ENCODE results near the gene ZNF569. TPM values are rescaled to one million over a fixed set of nuclear protein-coding genes. Genes with fewer than 3 reads are reported as not detected.
"Not testable (repeated sequence)": the region's sequence is repeated elsewhere in the genome, so short reads cannot be mapped to it uniquely, and the experiment has no call there.

ZNF569 gene
- total RNA-seq, 2 experiments from 2014 or later = 7.5 to 11.3 TPM

DNA sequence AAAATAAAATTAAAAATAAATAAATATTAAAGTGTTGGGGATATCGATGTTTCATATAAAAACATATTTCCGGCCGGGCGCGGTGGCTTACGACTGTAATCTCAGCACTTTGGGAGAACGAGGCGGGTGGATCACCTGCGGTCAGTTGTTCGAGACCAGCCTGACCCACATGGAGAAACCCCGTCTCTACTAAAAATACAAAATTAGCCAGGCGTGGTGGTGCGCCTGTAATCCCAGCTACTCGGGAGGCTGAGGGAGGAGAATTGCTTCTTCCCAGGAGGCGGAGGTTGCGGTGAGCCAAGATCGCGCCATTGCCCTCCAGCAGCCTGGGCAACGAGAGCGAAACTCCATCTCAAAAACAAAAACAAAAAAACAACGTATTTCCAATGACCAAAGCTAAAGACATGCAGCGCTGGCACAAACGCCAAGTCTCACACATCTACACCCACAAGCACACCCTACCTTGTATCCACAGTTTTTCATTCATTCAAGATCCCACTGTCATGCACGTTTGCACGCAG is 907 bp downstream of the ZNF569 start:
- ChIA-PET CTCF (no interaction called here), POLR2A (interaction anchor here (0.9 to 2.4 kb wide), 9 partner anchors 9 to 627 kb away, joined by 3 to 11 read pairs (median 4); partner anchors contain the start of genes ZNF527, ZNF540, ZNF571 and ZNF793)

DNA sequence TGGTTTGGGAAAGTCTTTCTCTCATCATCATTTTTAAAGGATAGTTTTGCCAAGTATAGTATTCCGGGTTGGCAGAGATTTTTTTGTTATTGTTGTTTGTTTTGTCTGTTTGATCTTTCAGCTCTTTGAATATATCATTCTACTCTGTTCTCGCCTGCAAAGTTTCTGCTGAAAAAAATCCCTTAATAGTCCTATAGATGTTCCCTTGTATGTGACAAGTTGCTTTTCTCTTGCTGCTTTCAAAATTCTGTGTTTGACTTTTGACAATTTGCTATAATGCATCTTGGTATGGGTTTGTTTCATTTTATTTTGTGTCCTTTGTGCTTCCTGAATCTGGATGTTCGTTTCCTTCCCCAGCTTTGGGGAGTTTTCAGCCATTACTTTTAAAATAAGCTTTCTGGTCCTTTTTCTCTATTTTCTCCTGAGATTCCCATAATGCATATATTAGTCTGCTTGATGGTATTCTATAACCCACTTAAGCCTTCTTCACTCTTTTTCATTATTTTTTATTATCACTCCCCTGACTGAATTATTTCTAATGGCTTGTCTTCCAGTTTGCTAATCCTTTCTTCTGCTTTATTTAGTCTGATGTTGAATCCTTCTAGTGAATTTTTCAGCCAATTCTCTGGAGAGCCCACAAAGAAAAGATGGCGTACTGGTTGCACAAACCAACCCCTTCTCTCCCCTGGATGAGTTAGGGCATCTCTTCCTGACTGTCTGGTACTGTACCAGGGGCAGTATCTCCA is 14.6 kb downstream of the ZNF569 start:
- TF ChIP-seq, protein P1, sequence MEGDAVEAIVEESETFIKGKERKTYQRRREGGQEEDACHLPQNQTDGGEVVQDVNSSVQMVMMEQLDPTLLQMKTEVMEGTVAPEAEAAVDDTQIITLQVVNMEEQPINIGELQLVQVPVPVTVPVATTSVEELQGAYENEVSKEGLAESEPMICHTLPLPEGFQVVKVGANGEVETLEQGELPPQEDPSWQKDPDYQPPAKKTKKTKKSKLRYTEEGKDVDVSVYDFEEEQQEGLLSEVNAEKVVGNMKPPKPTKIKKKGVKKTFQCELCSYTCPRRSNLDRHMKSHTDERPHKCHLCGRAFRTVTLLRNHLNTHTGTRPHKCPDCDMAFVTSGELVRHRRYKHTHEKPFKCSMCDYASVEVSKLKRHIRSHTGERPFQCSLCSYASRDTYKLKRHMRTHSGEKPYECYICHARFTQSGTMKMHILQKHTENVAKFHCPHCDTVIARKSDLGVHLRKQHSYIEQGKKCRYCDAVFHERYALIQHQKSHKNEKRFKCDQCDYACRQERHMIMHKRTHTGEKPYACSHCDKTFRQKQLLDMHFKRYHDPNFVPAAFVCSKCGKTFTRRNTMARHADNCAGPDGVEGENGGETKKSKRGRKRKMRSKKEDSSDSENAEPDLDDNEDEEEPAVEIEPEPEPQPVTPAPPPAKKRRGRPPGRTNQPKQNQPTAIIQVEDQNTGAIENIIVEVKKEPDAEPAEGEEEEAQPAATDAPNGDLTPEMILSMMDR (IDR thresholded peaks at IDR 0.05) = no peak
- no peak overlapping the region for H3K27ac Mint-ChIP-seq

More for the DNA sequence above, 907 bp downstream of the ZNF569 start:
- Mint-ChIP-seq H3K36me3 (ENCODE audit: low read depth) (peaks cover 34% of the 10 kb centered on the region), H3K27me3 (no peaks in the 10 kb centered on the region), H3K4me3 (peak overlapping the region; percentile 85), H3K4me1 (ENCODE audit: low read depth) (peaks cover 22% of the 10 kb centered on the region), H3K27ac (peak overlapping the region; percentile 92), H3K9me3 (peaks cover 14% of the 10 kb centered on the region)
- ATAC-seq = no peak
- DNase-seq = no peak
- TF ChIP-seq, protein P1 (IDR thresholded peaks at IDR 0.05) = no peak
- intact Hi-C loops (cut with micrococcal nuclease) = loop anchor here (10.0 kb wide), 2 partner anchors 152 to 318 kb away; no protein-coding TSS in a partner anchor

DNA sequence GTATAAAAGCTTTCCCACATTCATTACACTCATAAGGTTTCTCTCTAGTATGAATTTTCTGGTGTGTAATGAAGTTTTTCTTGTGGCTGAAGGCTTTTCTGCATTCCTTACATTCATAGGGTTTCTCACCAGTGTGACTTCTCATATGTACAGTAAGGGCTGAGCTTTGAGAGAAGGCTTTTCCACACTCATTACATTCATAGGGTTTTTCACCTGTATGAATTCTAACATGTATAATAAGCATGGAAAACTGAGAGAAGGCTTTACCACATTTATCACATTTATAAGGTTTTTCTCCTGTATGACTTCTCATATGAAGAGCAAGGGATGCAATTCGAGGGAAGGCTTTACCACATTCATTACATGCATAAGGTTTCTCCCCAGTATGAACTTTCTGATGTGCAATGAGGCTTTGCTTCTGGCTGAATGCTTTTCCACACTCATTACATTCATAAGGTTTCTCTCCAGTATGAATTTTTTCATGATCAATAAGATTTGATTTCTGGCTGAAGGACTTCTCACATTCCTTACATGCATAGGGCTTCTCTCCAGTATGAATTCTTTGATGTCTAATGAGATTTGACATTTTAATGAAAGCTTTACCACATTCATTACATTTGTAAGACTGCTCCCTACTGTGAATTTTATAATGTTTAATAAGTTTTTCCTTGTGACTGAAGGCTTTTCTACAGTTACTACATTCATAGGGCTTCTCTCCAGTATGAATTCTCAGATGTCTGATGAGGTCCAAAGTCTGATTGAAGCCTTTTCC is 53.7 kb downstream of the ZNF569 start:
- Mint-ChIP-seq H3K9me3 (peaks cover 58% of the 10 kb centered on the region), H3K27ac (no peak overlapping the region), H3K36me3 (ENCODE audit: low read depth) (peaks cover 67% of the 10 kb centered on the region), H3K27me3 (no peaks in the 10 kb centered on the region), H3K4me3 (no peak overlapping the region), H3K4me1 (ENCODE audit: low read depth) (no peaks in the 10 kb centered on the region)
- no peak for DNase-seq
- ChIA-PET CTCF (no interaction called here), POLR2A (interaction anchor here (0.6 kb wide), 1 partner anchor 1055 kb away, joined by 3 read pairs; no protein-coding TSS in a partner anchor)
- intact Hi-C loops (cut with micrococcal nuclease) = no loop called here
- no peak for ATAC-seq
- TF ChIP-seq, protein P1 (IDR thresholded peaks at IDR 0.05) = no peak

More for the DNA sequence above, 14.6 kb downstream of the ZNF569 start:
- Mint-ChIP-seq H3K4me3 (no peak overlapping the region), H3K9me3 (peaks cover 72% of the 10 kb centered on the region), H3K4me1 (ENCODE audit: low read depth) (no peaks in the 10 kb centered on the region), H3K36me3 (ENCODE audit: low read depth) (peaks cover 66% of the 10 kb centered on the region), H3K27me3 (no peaks in the 10 kb centered on the region)
- DNase-seq (no peak), ATAC-seq (no peak)
- intact Hi-C loops (cut with micrococcal nuclease) = no loop called here
- POLR2A ChIA-PET = interaction anchor here (0.7 kb wide), 1 partner anchor 21 kb away, joined by 3 read pairs; no protein-coding TSS in a partner anchor
- CTCF ChIA-PET = no interaction called here

DNA sequence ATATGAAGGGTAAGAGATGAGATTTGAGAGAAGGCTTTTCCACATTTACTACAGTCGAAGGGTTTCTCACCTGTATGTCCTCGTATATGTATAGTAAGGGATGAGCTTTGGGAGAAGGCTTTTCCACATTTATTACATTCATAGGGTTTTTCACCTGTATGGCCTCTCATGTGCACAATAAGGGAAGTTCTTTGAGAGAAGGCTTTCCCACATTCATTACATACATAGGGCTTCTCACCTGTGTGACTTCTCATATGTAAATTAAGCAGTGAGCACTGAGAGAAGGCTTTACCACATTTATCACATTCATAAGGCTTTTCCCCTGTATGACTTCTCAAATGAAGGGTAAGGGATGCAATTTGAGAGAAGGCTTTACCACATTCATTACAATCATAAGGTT is 54.5 kb downstream of the ZNF569 start:
- Mint-ChIP-seq H3K4me3 (no peak overlapping the region), H3K27ac (no peak overlapping the region), H3K4me1 (ENCODE audit: low read depth) (no peaks in the 10 kb centered on the region), H3K36me3 (ENCODE audit: low read depth) (peaks cover 65% of the 10 kb centered on the region), H3K9me3 (peaks cover 60% of the 10 kb centered on the region), H3K27me3 (no peaks in the 10 kb centered on the region)
- TF ChIP-seq, protein P1 (IDR thresholded peaks at IDR 0.05) = no peak
- ChIA-PET POLR2A (no interaction called here), CTCF (no interaction called here)
- intact Hi-C loops (cut with micrococcal nuclease) = no loop called here
- no peak for ATAC-seq
- DNase-seq = no peak

DNA sequence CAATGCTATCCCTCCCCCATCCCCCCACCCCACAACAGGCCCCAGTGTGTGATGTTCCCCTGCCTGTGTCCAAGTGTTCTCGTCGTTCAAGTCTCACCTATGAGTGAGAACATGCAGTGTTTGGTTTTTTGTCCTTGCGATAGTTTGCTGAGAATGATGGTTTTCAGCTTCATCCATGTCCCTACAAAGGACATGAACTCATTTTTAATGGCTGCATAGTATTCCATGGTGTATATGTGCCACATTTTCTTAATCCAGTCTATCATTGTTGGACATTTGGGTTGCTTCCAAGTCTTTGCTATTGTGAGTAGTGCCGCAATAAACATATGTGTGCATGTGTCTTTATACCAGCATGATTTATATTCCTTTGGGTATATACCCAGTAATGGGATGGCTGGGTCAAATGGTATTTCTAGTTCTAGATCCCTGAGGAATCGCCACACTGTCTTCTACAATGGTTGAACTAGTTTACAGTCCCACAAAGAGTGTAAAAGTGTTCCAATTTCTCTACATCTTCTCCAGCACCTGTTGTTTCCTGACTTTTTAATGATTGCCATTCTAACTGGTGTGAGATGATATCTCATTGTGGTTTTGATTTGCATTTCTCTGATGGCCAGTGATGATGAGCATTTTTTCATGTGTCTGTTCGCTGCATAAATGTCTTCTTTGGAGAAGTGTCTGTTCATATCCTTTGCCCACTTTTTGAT is 61.0 kb downstream of the ZNF569 start:
- Mint-ChIP-seq H3K36me3 (ENCODE audit: low read depth) (peaks cover 28% of the 10 kb centered on the region), H3K9me3 (peaks cover 66% of the 10 kb centered on the region)
- intact Hi-C loops (cut with micrococcal nuclease); POLR2A ChIA-PET; H3K27ac Mint-ChIP-seq; ATAC-seq; H3K4me1 Mint-ChIP-seq (ENCODE audit: low read depth); CTCF ChIA-PET; H3K4me3 Mint-ChIP-seq; H3K27me3 Mint-ChIP-seq; DNase-seq: not testable (repeated sequence)
